PC-9 (cell line): Measurements from ENCODE around the gene FHIP2A. TPM values are rescaled to one million over a fixed set of nuclear protein-coding genes. Genes with fewer than 3 reads are reported as not detected.

Experiments used
- BruUV-seq: library from RNA; stranded (reverse); fragments of 400-500 nt; replicated peaks from 2 replicates; lab custom pipeline; 2021; lab: Mats Ljungman, UMichigan
- CTCF ChIA-PET: fragments of 300-600 bp; sonication (Branson Sonifier 250); formaldehyde crosslinking; loops from one replicate; lab custom pipeline; 2022; ENCODE audit warnings: antibody characterized with exemption; lab: Charles Lee
- POLR2A ChIA-PET: fragments of 300-600 bp; sonication (Branson Sonifier 250); formaldehyde crosslinking; loops from one replicate; lab custom pipeline; 2022; ENCODE audit warnings: antibody characterized with exemption; ENCODE audit not compliant: unreplicated experiment; lab: Charles Lee
- DNase-seq, 2 experiments: peaks; one replicate each; pipeline versions ENCODE4 v3.0.0 to v3.0.0-alpha.2; 2015 to 2022; ENCODE audit warnings: mixed read lengths in 1 of 2
- H2AFZ ChIP-seq: fragments of 200-600 bp; sonication (generic); 2 replicates; pipeline ENCODE4 v1.8.1; 2017; ENCODE audit warnings: antibody characterized with exemption
- H3F3A ChIP-seq: fragments of 200-600 bp; sonication (generic); 2 replicates; pipeline ENCODE4 v1.8.1; 2017; ENCODE audit warnings: antibody characterized with exemption, mild to moderate bottlenecking, low read depth; ENCODE audit not compliant: insufficient read depth
- H3K27ac ChIP-seq: fragments of 200-600 bp; sonication (generic); 2 replicates; pipeline ENCODE4 v1.6.1; 2016; ENCODE audit warnings: mixed run types
- H3K27me3 ChIP-seq: fragments of 200-600 bp; sonication (generic); 2 replicates; pipeline ENCODE4 v1.6.1; 2016; ENCODE audit warnings: low read depth, mixed run types; ENCODE audit not compliant: insufficient read depth
- H3K36me3 ChIP-seq: fragments of 200-600 bp; sonication (generic); 2 replicates; pipeline ENCODE4 v1.6.1; 2016; ENCODE audit warnings: low read depth, mixed run types
- H3K4me1 ChIP-seq: fragments of 200-600 bp; sonication (generic); replicated peaks from 2 replicates; pipeline ENCODE4 v1.6.1; 2016; ENCODE audit warnings: mixed run types; ENCODE audit not compliant: insufficient read depth
- H3K4me2 ChIP-seq: fragments of 200-600 bp; sonication (generic); 2 replicates; pipeline ENCODE4 v1.6.1; 2017; ENCODE audit warnings: mixed run types
- H3K4me3 ChIP-seq: fragments of 200-600 bp; sonication (generic); 2 replicates; pipeline ENCODE4 v1.6.1; 2016; ENCODE audit warnings: mixed run types
- H3K79me2 ChIP-seq: fragments of 200-600 bp; sonication (generic); 2 replicates; pipeline ENCODE4 v1.6.1; 2017; ENCODE audit warnings: low read depth, mixed run types
- H3K9me2 ChIP-seq: fragments of 200-600 bp; sonication (generic); 2 replicates; pipeline ENCODE4 v1.8.1; 2017; ENCODE audit warnings: mild to moderate bottlenecking; ENCODE audit not compliant: insufficient read depth
- H3K9me3 ChIP-seq: fragments of 200-600 bp; sonication (generic); 2 replicates; pipeline ENCODE4 v1.8.1; 2016; ENCODE audit warnings: low read depth; ENCODE audit not compliant: insufficient read depth
- H4K20me1 ChIP-seq: fragments of 200-600 bp; sonication (generic); 2 replicates; pipeline ENCODE4 v1.8.1; 2017; ENCODE audit not compliant: insufficient read depth
- CTCF ChIP-seq: fragments of 200-600 bp; sonication (generic); conservative IDR thresholded peaks from 2 replicates; pipeline ENCODE4 v1.6.1; 2017; ENCODE audit warnings: mixed run types, antibody characterized with exemption, mild to moderate bottlenecking, moderate library complexity
- EZH2 ChIP-seq: fragments of 200-600 bp; sonication (generic); IDR thresholded peaks from 2 replicates; pipeline ENCODE4 v1.8.0; 2017; ENCODE audit warnings: antibody characterized with exemption, low read depth
- intact Hi-C: fragments of 100-400 bp; cut with micrococcal nuclease; formaldehyde crosslinking; loops from one replicate; pipeline ENCODE4 v1.10.0; 2022; ENCODE audit not compliant: unreplicated experiment
- total RNA-seq: library from RNA; stranded (reverse); gene quantifications from 2 replicates; pipeline ENCODE4 v1.2.3, GENCODE V29; 2021

Gene FHIP2A
- total RNA-seq, 1 experiment from 2014 or later = 18.3 TPM

GRCh38 chr10:114795039-114795438, 26.5 kb upstream of the FHIP2A start:
- intact Hi-C loops = loop anchor here (10.0 kb wide), 1 partner anchor 330 kb away; no protein-coding TSS in a partner anchor
- Histone ChIP-seq H3K36me3 (no peaks in the 10 kb centered on the region), H3K27ac (no peak overlapping the region), H4K20me1 (no peaks in the 10 kb centered on the region), H2AFZ (no peak overlapping the region), H3K27me3 (no peaks in the 10 kb centered on the region), H3K4me3 (no peak overlapping the region), H3K79me2 (no peaks in the 10 kb centered on the region), H3K9me3 (no peaks in the 10 kb centered on the region), H3F3A (no peaks in the 10 kb centered on the region), H3K9me2 (no peaks in the 10 kb centered on the region), H3K4me2 (no peak overlapping the region), H3K4me1 (no peaks in the 10 kb centered on the region)
- ChIA-PET CTCF (interaction anchor here (0.6 kb wide), 1 partner anchor 307 kb away, joined by 22 read pairs; no protein-coding TSS in a partner anchor), POLR2A (no interaction called here)
- TF ChIP-seq CTCF (no peak), EZH2 (no peak)
- BruUV-seq = no TSS peak
- no peak for DNase-seq

- H4K20me1 ChIP-seq = no peaks in the 10 kb centered on the region
- H3K4me3 ChIP-seq = no peak overlapping the region
- no peak overlapping the region for H3K4me2 ChIP-seq
- no peak overlapping the region for H3K27ac ChIP-seq
- ChIA-PET POLR2A (no interaction called here), CTCF (no interaction called here)
- TF ChIP-seq CTCF (no peak), EZH2 (no peak)
- H3K79me2 ChIP-seq = no peaks in the 10 kb centered on the region
- no peaks in the 10 kb centered on the region for H3F3A ChIP-seq
- BruUV-seq = no TSS peak
- H3K36me3 ChIP-seq = no peaks in the 10 kb centered on the region
- no peak for DNase-seq
- H3K9me2 ChIP-seq = no peaks in the 10 kb centered on the region
- intact Hi-C loops = no loop called here
- H3K4me1 ChIP-seq = no peaks in the 10 kb centered on the region
- no peak overlapping the region for H2AFZ ChIP-seq
- H3K9me3 ChIP-seq = no peaks in the 10 kb centered on the region
- no peaks in the 10 kb centered on the region for H3K27me3 ChIP-seq
Observed at GRCh38 chr10:114800361-114800760, 21.2 kb upstream of the FHIP2A start.

- Histone ChIP-seq H3K79me2 (no peaks in the 10 kb centered on the region), H3K27me3 (no peaks in the 10 kb centered on the region), H3K36me3 (no peaks in the 10 kb centered on the region), H3K4me3 (no peak overlapping the region), H3K4me2 (no peak overlapping the region), H3F3A (no peaks in the 10 kb centered on the region), H2AFZ (no peak overlapping the region), H3K4me1 (no peaks in the 10 kb centered on the region), H3K9me3 (no peaks in the 10 kb centered on the region), H3K27ac (no peak overlapping the region), H4K20me1 (no peaks in the 10 kb centered on the region), H3K9me2 (no peaks in the 10 kb centered on the region)
- POLR2A ChIA-PET = no interaction called here
- intact Hi-C loops = no loop called here
- TF ChIP-seq CTCF = no peak
- no peak for TF ChIP-seq EZH2
- CTCF ChIA-PET = no interaction called here
- DNase-seq = no peak
- BruUV-seq = no TSS peak
Observed at GRCh38 chr10:114801411-114801813, 20.2 kb upstream of the FHIP2A start.
